A375 (cell line): ENCODE data around the gene ELAVL3. TPM values are rescaled to one million over a fixed set of nuclear protein-coding genes. Genes with fewer than 3 reads are reported as not detected.

Experiments used
- small RNA-seq: library from RNA; depleted of rRNA; stranded (forward); fragments of <200 nt; gene quantifications from one replicate; pipeline ENCODE3, GENCODE V24; 2014
- total RNA-seq: library from RNA; depleted of rRNA; stranded (reverse); fragments of >200 nt; shearing (Covaris generic); gene quantifications from 2 replicates; pipeline ENCODE4 v1.2.3, GENCODE V29; 2014; rRNA removed

The ELAVL3 gene
- total RNA-seq: 0.40 TPM in 1 of 2 replicates, not detected in the other

GRCh38 chr19:11480715-11481533 lies at the start of gene ELAVL3:
ELAVL3 (minus strand) TSS chr19:11481046; CDS start chr19:11480608, 438 bp downstream.

GRCh38 chr19:11528551-11529341 lies 47.9 kb upstream of the ELAVL3 start, which contains the start of gene ECSIT:
ECSIT (minus strand) TSS chr19:11529134; CDS start chr19:11519170, 9,964 bp downstream.

GRCh38 chr19:11505504-11506100 lies 24.8 kb upstream of the ELAVL3 start, which contains the start of gene ZNF653:
ZNF653 (minus strand) TSS chr19:11505839; CDS start chr19:11505786, 53 bp downstream.

GRCh38 chr19:11435057-11435832 lies 45.6 kb downstream of the ELAVL3 start, which contains the start of the genes ODAD3 and PRKCSH:
ODAD3 (minus strand) TSS chr19:11435121; CDS start chr19:11435016, 105 bp downstream.
PRKCSH (plus strand) TSS chr19:11435635; CDS start chr19:11436118, 483 bp downstream.

GRCh38 chr19:11418549-11419506 lies 62.0 kb downstream of the ELAVL3 start, which contains the start of gene RGL3:
RGL3 (minus strand) TSS chr19:11419314; CDS start chr19:11419278, 36 bp downstream.

Small RNA genes lying within 50 kb of the gene (small RNA-seq; reads per million reads assigned to genes)
- gene MIR7974: 1.9 reads per million, percentile 73 among the genes with 10 or more reads in this experiment
- not detected for gene RF00019
- gene RN7SL833P: 0.46 reads per million, percentile 17 among the genes with 10 or more reads in this experiment

Other genes starting within 250 kb of the ELAVL3 start
- not detected in 2 replicates for gene ANGPTL8, start 241.4 kb downstream of the ELAVL3 start, total RNA-seq
- gene DOCK6, start 218.5 kb downstream of the ELAVL3 start, total RNA-seq: 12.0 and 14.5 TPM in 2 replicates
- not detected in 2 replicates for gene TSPAN16, start 184.9 kb downstream of the ELAVL3 start, total RNA-seq
- 4.9 and 5.8 TPM in 2 replicates for gene RAB3D, start 141.4 kb downstream of the ELAVL3 start, total RNA-seq
- 97.9 and 98.7 TPM in 2 replicates for gene TMEM205, start 134.8 kb downstream of the ELAVL3 start, total RNA-seq
- 4.4 and 4.9 TPM in 2 replicates for gene CCDC159, start 134.5 kb downstream of the ELAVL3 start, total RNA-seq
- 10.2 and 18.4 TPM in 2 replicates for gene PLPPR2, start 125.6 kb downstream of the ELAVL3 start, total RNA-seq
- 2.1 and 4.8 TPM in 2 replicates for gene SWSAP1, start 106.4 kb downstream of the ELAVL3 start, total RNA-seq
- 7.6 and 9.4 TPM in 2 replicates for gene EPOR, start 96.7 kb downstream of the ELAVL3 start, total RNA-seq
- 12.2 and 17.9 TPM in 2 replicates for gene RGL3, start 61.7 kb downstream of the ELAVL3 start, total RNA-seq
- gene ODAD3, start 45.9 kb downstream of the ELAVL3 start, total RNA-seq: 0.87 and 4.5 TPM in 2 replicates
- gene PRKCSH, start 45.4 kb downstream of the ELAVL3 start, total RNA-seq: 230 and 236 TPM in 2 replicates
- gene ZNF653, start 24.8 kb upstream of the ELAVL3 start, total RNA-seq: 10.6 and 14.3 TPM in 2 replicates
- 95.5 and 112 TPM in 2 replicates for gene ECSIT, start 48.1 kb upstream of the ELAVL3 start, total RNA-seq
- not detected in 2 replicates for gene CNN1, start 57.8 kb upstream of the ELAVL3 start, total RNA-seq
- 96.8 and 100 TPM in 2 replicates for gene ELOF1, start 78.2 kb upstream of the ELAVL3 start, total RNA-seq
- gene ACP5, start 96.6 kb upstream of the ELAVL3 start, total RNA-seq: 10.3 and 14.0 TPM in 2 replicates
- 5.2 and 6.0 TPM in 2 replicates for gene ZNF627, start 116.4 kb upstream of the ELAVL3 start, total RNA-seq